GM03348 (cell line): Measurements from ENCODE around the gene MYO5A.
"Not testable (repeated sequence)": the region's sequence is repeated elsewhere in the genome, so short reads cannot be mapped to it uniquely, and the experiment has no call there.

ENCODE experiments used
- DNase-seq: peaks from one replicate; pipeline ENCODE4 v3.0.0; 2012; ENCODE audit warnings: low spot score

MYO5A gene

GRCh38 chr15:52540374-52541012 lies 11.8 kb upstream of the MYO5A start:
- no peak for DNase-seq

GRCh38 chr15:52537459-52537858 lies 8.8 kb upstream of the MYO5A start:
- no peak for DNase-seq

- DNase-seq: no peak
Measured at GRCh38 chr15:52532427-52532826, 3.7 kb upstream of the MYO5A start.

- DNase-seq: no peak
Measured at GRCh38 chr15:52529940-52530339, 1.3 kb upstream of the MYO5A start.

- DNase-seq: no peak
Measured at GRCh38 chr15:52529341-52529924, 753 bp upstream of the MYO5A start.

- DNase-seq: peak; percentile 49
Measured at GRCh38 chr15:52527911-52528563, 643 bp downstream of the MYO5A start.

GRCh38 chr15:52527196-52527910 lies 1.3 kb downstream of the MYO5A start:
- DNase-seq: no peak

GRCh38 chr15:52524223-52525136 lies 4.2 kb downstream of the MYO5A start:
- no peak for DNase-seq

- no peak for DNase-seq
Measured at GRCh38 chr15:52523647-52524046, 5.0 kb downstream of the MYO5A start.

GRCh38 chr15:52523192-52523591 lies 5.5 kb downstream of the MYO5A start:
- peak; percentile 67 for DNase-seq

GRCh38 chr15:52521682-52522081 lies 7.0 kb downstream of the MYO5A start:
- no peak for DNase-seq

GRCh38 chr15:52520421-52520820 lies 8.3 kb downstream of the MYO5A start:
- DNase-seq: no peak

GRCh38 chr15:52518487-52519371 lies 10.0 kb downstream of the MYO5A start:
- no peak for DNase-seq

GRCh38 chr15:52517014-52517413 lies 11.7 kb downstream of the MYO5A start:
- no peak for DNase-seq

GRCh38 chr15:52515343-52515742 lies 13.3 kb downstream of the MYO5A start:
- no peak for DNase-seq

GRCh38 chr15:52514482-52514881 lies 14.2 kb downstream of the MYO5A start:
- no peak for DNase-seq

- DNase-seq: not testable (repeated sequence)
Measured at GRCh38 chr15:52512869-52513268, 15.8 kb downstream of the MYO5A start.

GRCh38 chr15:52511084-52511483 lies 17.6 kb downstream of the MYO5A start:
- DNase-seq: no peak

- no peak for DNase-seq
Measured at GRCh38 chr15:52509500-52510245, 19.0 kb downstream of the MYO5A start.

GRCh38 chr15:52506549-52506948 lies 22.1 kb downstream of the MYO5A start:
- DNase-seq: no peak
